ENCODE data around the gene CFAP92. TPM values are rescaled to one million over a fixed set of nuclear protein-coding genes. Genes with fewer than 3 reads are reported as not detected.

Gene CFAP92
- total and polyA plus RNA-seq, 2 donors (not counting 1 experiment from before 2014, with no cell fraction given), result not detected

DNA sequence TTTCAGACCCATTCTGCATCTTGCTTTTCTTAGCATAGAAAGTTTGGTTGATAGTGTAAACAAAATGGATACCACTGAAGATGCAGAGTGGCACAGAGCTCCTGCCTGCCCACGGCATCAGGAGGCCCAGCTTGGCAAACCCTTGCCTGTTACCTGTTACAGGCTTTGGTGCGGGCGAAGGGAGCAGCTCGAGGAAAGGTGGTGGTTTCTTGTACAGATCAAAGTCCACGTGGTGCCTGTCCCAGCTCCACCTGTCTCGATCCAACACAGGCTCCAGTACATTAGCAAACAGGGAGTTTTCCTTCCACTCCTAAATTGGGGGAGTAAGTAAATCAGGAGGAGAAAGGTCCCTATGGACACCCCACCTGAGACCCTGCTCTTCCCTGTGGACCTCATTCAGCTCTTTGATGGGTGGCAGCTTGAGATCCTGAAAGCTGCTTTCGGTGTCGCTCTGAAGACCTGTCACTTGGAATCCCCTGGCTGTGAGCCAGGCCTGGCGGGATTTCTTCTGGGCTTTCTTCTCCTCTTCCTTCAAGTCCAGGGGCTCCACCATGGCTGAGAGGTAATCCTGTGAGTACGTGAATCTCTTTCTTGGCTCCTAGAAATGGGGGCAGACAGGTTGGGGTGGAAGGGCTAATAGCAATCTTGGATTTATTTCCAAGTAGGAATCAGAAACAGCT is 78.8 kb downstream of the CFAP92 start:
- DNase-seq (no peak), ATAC-seq (ENCODE audit: low read depth) (no peak)
- ChIA-PET POLR2A (no interaction called here), CTCF (interaction anchor here (1.0 to 1.6 kb wide), 2 partner anchors 56 to 235 kb away, joined by 3 read pairs; no protein-coding TSS in a partner anchor)
- Histone ChIP-seq H3K4me3 (ENCODE audit: control extremely low read depth in 1 of 5, extremely low read depth in 1 of 5, insufficient read depth in 1 of 5, low read depth in 2 of 5, low read length in 4 of 5) (no peak overlapping the region), H3K4me1 (ENCODE audit: control insufficient read depth in 2 of 2, insufficient read depth in 2 of 2, low read length in 2 of 2) (peaks cover 0 to 7% of the 10 kb centered on the region in 2 donors), H3K36me3 (replicated peaks in 1 of 2; ENCODE audit: control extremely low read depth in 1 of 2, control insufficient read depth in 1 of 2, extremely low read depth in 1 of 2, insufficient read depth in 2 of 2, low read length in 1 of 2) (peaks cover 0 to 44% of the 10 kb centered on the region in 2 experiments), H3K27me3 (replicated peaks in 1 of 4; ENCODE audit: control extremely low read depth in 1 of 4, control insufficient read depth in 3 of 4, insufficient read depth in 4 of 4, low read length in 3 of 4) (no peaks in the 10 kb centered on the region), H3K9ac (ENCODE audit: low read length) (no peak overlapping the region), H3K79me2 (ENCODE audit: control insufficient read depth, insufficient read depth, low read length) (no peaks in the 10 kb centered on the region), H3K4me2 (replicated peaks; ENCODE audit: low read depth, low read length, poor library complexity, severe bottlenecking) (no peak overlapping the region), H3K27ac (ENCODE audit: low read length in 2 of 2) (no peak overlapping the region), H2AFZ (ENCODE audit: insufficient read depth, low read depth, low read length, poor library complexity, severe bottlenecking) (no peak overlapping the region), H4K20me1 (ENCODE audit: control insufficient read depth, insufficient read depth, low read length, poor library complexity, severe bottlenecking) (no peaks in the 10 kb centered on the region), H3K9me3 (ENCODE audit: control extremely low read depth in 1 of 3, control insufficient read depth in 2 of 3, insufficient read depth in 1 of 3, low read length in 2 of 3) (peaks cover 0 to 3% (median 0%) of the 10 kb centered on the region in 3 donors)
- intact Hi-C loops (cut with micrococcal nuclease), result no loop called here
- H3K27me3 Mint-ChIP-seq, result no peaks in the 10 kb centered on the region
- TF ChIP-seq, protein P1, sequence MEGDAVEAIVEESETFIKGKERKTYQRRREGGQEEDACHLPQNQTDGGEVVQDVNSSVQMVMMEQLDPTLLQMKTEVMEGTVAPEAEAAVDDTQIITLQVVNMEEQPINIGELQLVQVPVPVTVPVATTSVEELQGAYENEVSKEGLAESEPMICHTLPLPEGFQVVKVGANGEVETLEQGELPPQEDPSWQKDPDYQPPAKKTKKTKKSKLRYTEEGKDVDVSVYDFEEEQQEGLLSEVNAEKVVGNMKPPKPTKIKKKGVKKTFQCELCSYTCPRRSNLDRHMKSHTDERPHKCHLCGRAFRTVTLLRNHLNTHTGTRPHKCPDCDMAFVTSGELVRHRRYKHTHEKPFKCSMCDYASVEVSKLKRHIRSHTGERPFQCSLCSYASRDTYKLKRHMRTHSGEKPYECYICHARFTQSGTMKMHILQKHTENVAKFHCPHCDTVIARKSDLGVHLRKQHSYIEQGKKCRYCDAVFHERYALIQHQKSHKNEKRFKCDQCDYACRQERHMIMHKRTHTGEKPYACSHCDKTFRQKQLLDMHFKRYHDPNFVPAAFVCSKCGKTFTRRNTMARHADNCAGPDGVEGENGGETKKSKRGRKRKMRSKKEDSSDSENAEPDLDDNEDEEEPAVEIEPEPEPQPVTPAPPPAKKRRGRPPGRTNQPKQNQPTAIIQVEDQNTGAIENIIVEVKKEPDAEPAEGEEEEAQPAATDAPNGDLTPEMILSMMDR (IDR thresholded peaks at IDR 0.05), result no peak
- TF ChIP-seq EZH2 (IDR thresholded peaks at IDR 0.05; ENCODE audit: borderline replicate concordance, insufficient read depth, low read depth, low read length, poor library complexity, severe bottlenecking), result no peak
- no peaks in the 10 kb centered on the region for H3K9me3 Mint-ChIP-seq (ENCODE audit: insufficient read depth)
- 93% methylated on average over 7 of the region's 10 CpGs for WGBS (ENCODE audit: insufficient coverage)
- H3K4me3 Mint-ChIP-seq, result no peak overlapping the region
- peaks cover 9% of the 10 kb centered on the region for H3K4me1 Mint-ChIP-seq
- no peak overlapping the region for H3K27ac Mint-ChIP-seq

DNA sequence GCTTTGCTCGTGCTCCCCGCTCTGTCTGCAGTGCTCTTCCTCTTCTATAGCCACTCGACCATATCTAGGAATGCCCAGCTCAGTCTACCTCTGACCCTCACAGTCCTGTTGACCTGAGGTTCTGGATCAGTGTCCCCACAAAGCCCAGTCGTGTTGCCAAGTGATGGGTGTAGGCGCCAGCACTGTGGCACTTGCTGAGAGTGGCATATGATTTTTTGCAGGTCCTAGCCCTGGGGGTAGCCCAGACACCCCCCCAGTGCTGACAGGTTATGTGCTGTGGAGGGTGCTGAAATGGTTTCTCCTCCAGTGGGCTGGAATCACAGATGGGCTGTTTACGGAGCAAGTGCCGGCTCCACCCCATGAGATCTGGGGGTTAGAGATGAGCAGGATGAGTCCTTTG is 82.0 kb downstream of the CFAP92 start:
- H3K4me1 ChIP-seq (ENCODE audit: control insufficient read depth in 2 of 2, insufficient read depth in 2 of 2, low read length in 2 of 2), result no peaks in the 10 kb centered on the region
- intact Hi-C loops (cut with micrococcal nuclease), result no loop called here
- H3K79me2 ChIP-seq (ENCODE audit: control insufficient read depth, insufficient read depth, low read length), result no peaks in the 10 kb centered on the region
- Mint-ChIP-seq H3K4me1 (peaks cover under 1% of the 10 kb centered on the region), H3K4me3 (no peak overlapping the region), H3K27me3 (no peaks in the 10 kb centered on the region), H3K27ac (no peak overlapping the region), H3K9me3 (ENCODE audit: insufficient read depth) (no peaks in the 10 kb centered on the region)
- H3K36me3 ChIP-seq (replicated peaks in 1 of 2; ENCODE audit: control extremely low read depth in 1 of 2, control insufficient read depth in 1 of 2, extremely low read depth in 1 of 2, insufficient read depth in 2 of 2, low read length in 1 of 2), result peaks cover 0 to 74% of the 10 kb centered on the region in 2 experiments
- H4K20me1 ChIP-seq (ENCODE audit: control insufficient read depth, insufficient read depth, low read length, poor library complexity, severe bottlenecking), result no peaks in the 10 kb centered on the region
- no peaks in the 10 kb centered on the region for H3K9me3 ChIP-seq (ENCODE audit: control extremely low read depth in 1 of 3, control insufficient read depth in 2 of 3, insufficient read depth in 1 of 3, low read length in 2 of 3)
- CTCF ChIA-PET, result no interaction called here
- ATAC-seq (ENCODE audit: low read depth) (no peak), DNase-seq (no peak)
- no peak overlapping the region for H3K27ac ChIP-seq (ENCODE audit: low read length in 2 of 2)
- no peak overlapping the region for H3K4me3 ChIP-seq (ENCODE audit: control extremely low read depth in 1 of 5, extremely low read depth in 1 of 5, insufficient read depth in 1 of 5, low read depth in 2 of 5, low read length in 4 of 5)
- no peak overlapping the region for H3K4me2 ChIP-seq (replicated peaks; ENCODE audit: low read depth, low read length, poor library complexity, severe bottlenecking)
- 96% methylated on average over 6 of the region's 7 CpGs for WGBS (ENCODE audit: insufficient coverage)
- TF ChIP-seq, protein P1 (IDR thresholded peaks at IDR 0.05), result no peak
- no peak for TF ChIP-seq EZH2 (IDR thresholded peaks at IDR 0.05; ENCODE audit: borderline replicate concordance, insufficient read depth, low read depth, low read length, poor library complexity, severe bottlenecking)
- POLR2A ChIA-PET, result no interaction called here
- H2AFZ ChIP-seq (ENCODE audit: insufficient read depth, low read depth, low read length, poor library complexity, severe bottlenecking), result no peak overlapping the region
- no peaks in the 10 kb centered on the region for H3K27me3 ChIP-seq (replicated peaks in 1 of 4; ENCODE audit: control extremely low read depth in 1 of 4, control insufficient read depth in 3 of 4, insufficient read depth in 4 of 4, low read length in 3 of 4)
- H3K9ac ChIP-seq (ENCODE audit: low read length), result no peak overlapping the region

Data from B cell (primary cell).